HG03432 (cell line): ENCODE results near the gene NMU.
A peak's percentile ranks its signal among the peaks of the same experiment; 100 is the strongest.
"Not testable (repeated sequence)": the region's sequence is repeated elsewhere in the genome, so short reads cannot be mapped to it uniquely, and the experiment has no call there.

Experiments used
- ATAC-seq: cut with Tn5 transposase; IDR thresholded peaks from one replicate; pipeline ENCODE4 v1.9.1; 2021; ENCODE audit warnings: mild to moderate bottlenecking, moderate library complexity; ENCODE audit not compliant: unreplicated experiment

The NMU gene, protein sequence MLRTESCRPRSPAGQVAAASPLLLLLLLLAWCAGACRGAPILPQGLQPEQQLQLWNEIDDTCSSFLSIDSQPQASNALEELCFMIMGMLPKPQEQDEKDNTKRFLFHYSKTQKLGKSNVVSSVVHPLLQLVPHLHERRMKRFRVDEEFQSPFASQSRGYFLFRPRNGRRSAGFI

GRCh38 chr4:55635741-55636655, at the start of gene NMU:
TSS of gene NMU (minus strand) at chr4:55636298. CDS start at chr4:55636192, 106 bp downstream.
- peak; percentile 83 for ATAC-seq

DNA sequence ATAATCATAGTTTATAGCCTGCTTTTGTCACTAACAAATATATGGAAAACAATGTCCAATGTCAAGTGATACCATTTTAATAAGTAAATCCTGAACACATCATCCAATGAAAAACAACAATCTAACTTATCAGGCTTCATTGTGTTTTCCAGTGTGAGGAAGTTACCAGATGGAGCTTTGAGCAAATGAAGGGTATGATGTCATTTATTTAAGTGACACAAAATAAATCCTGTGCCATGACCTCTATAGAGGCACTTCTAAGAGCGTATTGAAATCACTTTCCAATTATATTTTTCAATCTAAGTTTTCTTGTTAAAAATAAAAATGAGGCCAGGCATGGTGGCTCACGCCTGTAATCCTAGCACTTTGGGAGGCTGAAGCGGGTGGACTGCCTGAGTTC, 48.2 kb upstream of the NMU start:
- ATAC-seq, result no peak

- ATAC-seq, result not testable (repeated sequence)
Observed at GRCh38 chr4:55682797-55683196, 46.7 kb upstream of the NMU start.

GRCh38 chr4:55682295-55682694, 46.2 kb upstream of the NMU start:
- no peak for ATAC-seq

DNA sequence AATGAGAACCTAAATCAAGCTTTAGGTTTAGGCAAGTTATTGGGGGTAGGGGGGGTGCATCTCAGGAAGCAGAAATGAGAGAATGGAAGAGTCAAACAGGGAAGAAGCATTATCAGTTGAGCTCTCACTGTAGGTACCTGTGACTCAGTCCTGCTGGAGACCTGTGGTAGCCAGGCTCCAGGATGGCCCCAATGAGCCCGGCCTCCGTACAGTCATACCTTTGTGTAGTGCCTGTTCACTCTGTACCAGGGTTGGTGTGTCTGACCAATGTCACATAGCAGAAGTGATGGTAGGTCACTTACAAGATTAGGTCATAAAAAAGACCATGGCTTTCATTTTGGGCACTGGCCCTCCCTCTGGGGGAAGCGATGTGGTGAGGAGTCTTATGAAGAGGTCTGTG, 45.3 kb upstream of the NMU start:
- ATAC-seq, result no peak

- no peak for ATAC-seq
Observed at GRCh38 chr4:55675196-55675793, 39.2 kb upstream of the NMU start.

GRCh38 chr4:55673424-55673823, 37.3 kb upstream of the NMU start:
- ATAC-seq, result no peak

DNA sequence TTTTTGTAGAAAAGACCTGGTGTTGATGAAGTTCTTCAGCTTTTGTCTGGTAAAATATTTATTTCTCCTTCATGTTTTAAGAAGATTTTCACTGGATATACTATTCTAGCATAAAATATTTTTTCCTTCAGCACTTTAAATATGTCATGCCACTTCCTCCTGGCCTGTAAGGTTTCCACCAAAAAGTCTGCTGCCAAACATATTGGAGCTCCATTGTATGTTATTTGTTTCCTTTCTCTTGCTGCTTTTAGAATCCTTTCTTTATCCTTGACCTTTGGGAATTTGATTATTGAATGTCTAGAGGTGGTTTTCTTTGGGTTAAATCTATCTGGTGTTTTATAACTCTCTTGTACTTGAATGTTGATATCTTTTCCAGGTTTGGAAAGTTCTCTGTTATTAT, 35.6 kb upstream of the NMU start:
- ATAC-seq, result no peak

DNA sequence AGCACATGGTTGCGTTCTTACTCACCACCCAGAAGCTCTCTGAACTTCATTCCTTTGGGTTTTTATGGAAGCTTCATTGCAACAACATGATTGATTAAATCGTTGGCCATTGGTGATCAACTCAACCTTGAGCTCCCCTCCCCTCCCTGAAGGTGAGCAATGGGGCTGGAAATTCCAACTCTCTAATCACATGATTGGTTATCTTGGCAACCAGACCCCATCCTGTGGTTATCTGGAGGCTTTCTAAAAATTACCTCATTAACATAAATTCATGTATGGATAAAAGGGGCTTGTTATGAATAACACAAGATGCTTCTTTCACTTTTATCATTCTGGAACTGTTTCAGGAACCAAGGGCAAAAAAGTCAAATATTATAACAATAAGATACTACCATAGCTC, 34.6 kb upstream of the NMU start:
- no peak for ATAC-seq

DNA sequence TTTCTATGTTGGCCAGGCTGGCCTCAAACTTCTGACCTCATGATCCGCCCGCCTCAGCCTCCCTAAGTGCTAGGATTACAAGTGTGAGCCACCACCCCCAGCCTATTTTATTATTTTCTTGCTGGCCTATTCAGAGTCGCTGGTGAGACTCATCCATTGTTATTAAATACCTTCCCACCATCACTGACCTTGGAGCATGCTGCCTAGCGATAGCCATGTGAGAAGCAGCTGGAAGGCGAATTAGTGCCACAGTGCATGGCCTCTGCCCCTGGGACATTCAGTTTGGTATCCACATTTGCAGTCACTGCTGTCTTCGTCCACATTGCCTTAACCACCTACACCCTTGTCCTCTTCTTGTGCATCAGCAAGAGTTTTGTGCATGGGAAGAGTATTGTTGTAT, 32.4 kb upstream of the NMU start:
- ATAC-seq, result no peak

- no peak for ATAC-seq
Observed at GRCh38 chr4:55666535-55666934, 30.4 kb upstream of the NMU start.

DNA sequence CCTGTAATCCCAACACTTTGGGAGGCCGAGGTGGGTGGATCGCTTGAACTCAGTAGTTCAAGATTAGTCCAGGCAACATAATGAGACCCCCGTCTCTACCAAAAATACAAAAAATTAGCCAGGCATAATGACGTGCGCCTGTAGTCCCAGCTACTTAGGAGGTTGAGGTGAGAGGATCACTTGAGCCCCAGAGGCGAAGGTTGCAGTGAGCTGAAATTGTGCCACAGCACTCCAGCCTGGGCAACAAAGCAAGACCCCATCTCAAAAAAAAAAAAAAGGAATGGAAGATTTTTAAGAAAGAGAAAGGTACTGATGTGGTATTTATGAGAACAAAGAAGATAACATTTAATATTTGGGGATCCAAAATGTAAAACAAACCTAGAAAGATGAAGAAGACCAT, 27.0 kb upstream of the NMU start:
- no peak for ATAC-seq

DNA sequence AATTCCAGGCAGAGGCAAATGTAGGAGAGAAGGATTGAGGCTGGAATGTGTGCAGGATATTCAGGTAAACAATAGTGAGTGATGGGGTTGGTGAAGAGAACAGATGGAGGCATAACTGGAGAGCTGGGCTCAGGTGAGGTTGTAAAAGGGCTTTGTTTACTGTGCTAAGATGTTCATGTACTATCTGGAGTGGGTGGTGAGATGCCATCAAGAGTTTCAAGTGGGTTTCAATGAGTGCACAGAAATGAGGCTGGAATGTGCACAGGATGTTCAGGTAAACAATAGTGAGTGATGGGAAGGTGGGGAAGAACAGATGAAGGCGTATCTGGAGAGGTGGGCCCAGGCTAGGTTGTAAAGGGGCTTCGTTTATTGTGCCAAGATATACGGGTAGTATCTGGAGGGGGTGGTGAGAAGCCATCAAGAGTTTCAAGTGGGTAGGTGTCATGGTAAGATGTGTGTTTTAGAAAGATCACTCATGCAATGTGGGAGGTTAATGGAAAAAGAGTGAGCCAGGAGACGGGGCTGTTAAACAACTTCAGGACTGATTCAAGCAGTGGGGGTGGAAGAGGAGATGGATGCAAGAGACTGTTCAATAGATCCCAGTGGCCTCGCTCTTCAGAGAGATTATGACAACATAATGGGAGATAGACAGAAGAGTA, 25.4 kb upstream of the NMU start:
- ATAC-seq, result no peak

DNA sequence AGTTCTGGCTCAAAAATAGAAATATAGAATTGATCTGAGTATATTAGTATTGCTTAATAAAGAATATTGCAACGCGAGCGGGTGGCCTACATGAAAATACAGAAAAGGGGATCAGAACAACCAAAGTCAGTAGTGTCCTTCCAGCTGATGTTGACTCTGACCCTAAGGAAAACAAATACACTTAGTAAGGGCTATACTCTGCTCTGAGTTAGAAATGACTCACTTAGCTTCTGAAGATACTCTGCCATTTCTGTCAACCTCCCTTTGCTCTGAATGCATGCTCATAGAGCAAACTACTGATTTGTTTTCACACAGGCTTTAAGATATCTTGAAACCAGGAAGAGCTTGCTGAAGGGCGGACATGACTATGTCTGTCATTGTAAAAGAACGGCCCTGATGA, 22.6 kb upstream of the NMU start:
- ATAC-seq, result no peak

- ATAC-seq, result no peak
Observed at GRCh38 chr4:55654131-55654530, 18.0 kb upstream of the NMU start.

- ATAC-seq, result no peak
Observed at GRCh38 chr4:55650483-55650882, 14.4 kb upstream of the NMU start.

DNA sequence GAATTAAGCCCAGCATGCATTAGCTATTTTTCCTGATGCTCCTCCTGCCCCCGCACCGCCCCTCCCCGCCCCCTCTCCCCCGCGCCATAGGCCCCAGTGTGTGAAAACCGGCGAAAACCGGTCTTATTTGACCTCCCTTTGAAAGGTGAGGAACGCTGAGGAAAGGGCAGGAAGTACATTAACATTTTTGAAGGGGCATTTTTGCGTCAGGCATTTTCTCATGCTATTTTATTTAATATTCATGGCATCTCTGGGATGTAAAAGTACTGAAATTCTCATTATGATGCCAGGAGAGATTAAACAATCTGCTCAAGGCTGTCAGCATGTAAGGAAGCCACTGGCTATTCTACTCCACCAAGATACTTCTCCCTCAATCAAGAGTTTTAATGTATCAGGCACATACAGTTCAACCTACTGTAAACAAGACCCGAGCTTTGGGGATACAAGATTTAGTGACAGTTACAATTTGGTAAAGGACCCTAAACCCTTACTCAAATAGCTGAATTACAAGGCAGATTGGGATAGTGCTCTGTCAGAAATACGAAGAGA, 1.2 kb upstream of the NMU start:
- ATAC-seq, result no peak

GRCh38 chr4:55636656-55636999, 530 bp upstream of the NMU start:
- no peak for ATAC-seq

DNA sequence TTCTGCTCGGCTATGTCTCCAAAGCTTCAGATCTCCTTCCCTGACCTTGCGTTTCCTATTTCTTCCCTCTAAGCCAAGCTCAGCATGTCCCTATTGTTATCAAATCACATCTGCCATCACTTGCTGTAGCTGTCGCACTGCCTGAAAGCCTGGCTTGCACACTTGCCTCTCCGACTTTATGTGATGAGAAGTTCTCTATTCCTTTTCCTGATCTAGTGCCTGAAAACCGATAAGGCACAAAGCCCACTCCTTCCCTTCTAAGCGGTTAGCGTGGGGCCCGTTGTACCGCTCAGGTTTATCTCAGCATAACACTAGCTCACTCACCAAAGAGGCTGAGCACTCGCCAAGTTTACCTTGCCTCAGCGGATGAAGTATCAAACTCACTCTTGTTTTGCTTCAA, 816 bp downstream of the NMU start:
- peak; percentile 20 for ATAC-seq

DNA sequence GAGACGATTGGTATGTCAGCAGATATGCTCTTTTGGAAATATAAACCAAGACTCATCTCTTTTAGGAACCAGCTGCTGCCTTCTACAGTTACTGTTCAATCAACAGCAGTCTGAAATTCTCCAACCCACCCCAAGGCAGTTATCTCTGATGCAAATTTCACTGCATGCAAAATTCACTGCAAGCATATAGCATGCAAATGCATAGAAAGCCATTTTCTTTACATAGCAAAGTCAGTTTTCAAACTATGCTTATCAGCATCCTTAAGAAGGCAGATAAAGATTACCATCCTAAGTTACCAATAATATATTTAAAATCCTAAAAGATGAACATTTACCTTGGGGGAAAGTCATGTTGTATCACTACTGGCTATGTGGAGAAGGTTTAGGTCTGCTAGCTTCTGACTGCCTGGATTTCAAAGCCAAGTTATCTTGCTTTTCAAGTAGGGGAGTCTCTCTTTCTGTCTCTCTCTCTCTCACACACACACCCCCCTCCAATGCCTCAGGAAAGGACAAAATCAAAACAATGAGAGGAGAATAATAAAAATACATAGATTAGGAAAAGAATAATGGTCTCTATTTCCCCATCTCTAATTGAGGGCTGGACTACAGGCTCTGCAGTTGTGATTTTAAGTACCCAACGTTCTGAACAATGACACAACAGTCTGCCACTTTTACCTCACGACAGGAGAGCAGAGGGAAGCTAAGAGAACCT, 1.5 kb downstream of the NMU start:
- ATAC-seq, result no peak

- ATAC-seq, result no peak
Observed at GRCh38 chr4:55633903-55634302, 2.2 kb downstream of the NMU start.
